ENCODE results near the gene SEMA4G.

Gene SEMA4G

GRCh38 chr10:101008823-101009423 lies 39.6 kb downstream of the SEMA4G start:
- no peaks in the 10 kb centered on the region for H3K27me3 ChIP-seq (ENCODE audit: insufficient read depth, low read length)
- no peak overlapping the region for H3K4me3 ChIP-seq (ENCODE audit: low read depth, low read length)
- H3K4me1 ChIP-seq (ENCODE audit: control insufficient read depth, insufficient read depth, low read length, unreplicated experiment) = peaks cover 26% of the 10 kb centered on the region
- H2AFZ ChIP-seq (ENCODE audit: low read length, unreplicated experiment) = no peak overlapping the region
- H3K79me2 ChIP-seq (ENCODE audit: control insufficient read depth, insufficient read depth, low read length, unreplicated experiment) = peaks cover under 1% of the 10 kb centered on the region
- H3K36me3 ChIP-seq (ENCODE audit: insufficient read depth, low read length) = peaks cover 8% of the 10 kb centered on the region; the same call in 1 of the 2 replicates
- H3K27ac ChIP-seq (ENCODE audit: low read depth, low read length) = no peak overlapping the region

DNA sequence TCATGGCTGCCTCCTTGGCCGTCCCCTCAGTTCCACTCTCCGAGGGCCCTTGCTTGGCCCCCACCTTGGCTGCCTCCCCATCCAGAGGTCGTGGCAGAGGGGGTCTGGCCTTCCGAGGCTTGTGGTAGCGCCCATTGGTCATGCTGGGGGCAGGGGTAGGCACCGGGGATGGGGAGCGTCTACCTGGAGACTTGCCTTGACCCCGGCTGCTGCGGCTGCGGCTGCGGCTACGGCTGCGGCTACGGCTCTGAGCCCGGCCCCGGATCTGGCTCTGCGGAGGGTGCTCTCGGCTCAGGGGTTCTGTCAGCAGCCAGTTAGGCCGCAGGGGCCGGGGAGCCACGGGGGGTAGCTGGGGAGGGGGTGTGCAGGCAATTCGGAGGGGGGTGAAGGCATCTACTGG lies 41.0 kb downstream of the SEMA4G start:
- H3K27ac ChIP-seq (ENCODE audit: low read depth, low read length) = no peak overlapping the region
- H3K4me3 ChIP-seq (ENCODE audit: low read depth, low read length) = no peak overlapping the region
- H2AFZ ChIP-seq (ENCODE audit: low read length, unreplicated experiment) = no peak overlapping the region
- H3K4me1 ChIP-seq (ENCODE audit: control insufficient read depth, insufficient read depth, low read length, unreplicated experiment) = peaks cover 35% of the 10 kb centered on the region
- peaks cover 8% of the 10 kb centered on the region; the same call in 1 of the 2 replicates for H3K36me3 ChIP-seq (ENCODE audit: insufficient read depth, low read length)
- H3K27me3 ChIP-seq (ENCODE audit: insufficient read depth, low read length) = no peaks in the 10 kb centered on the region
- H3K79me2 ChIP-seq (ENCODE audit: control insufficient read depth, insufficient read depth, low read length, unreplicated experiment) = no peaks in the 10 kb centered on the region

GRCh38 chr10:101011517-101012423 lies 42.5 kb downstream of the SEMA4G start:
- Histone ChIP-seq H3K4me1 (ENCODE audit: control insufficient read depth, insufficient read depth, low read length, unreplicated experiment) (peaks cover 37% of the 10 kb centered on the region), H2AFZ (ENCODE audit: low read length, unreplicated experiment) (no peak overlapping the region), H3K36me3 (ENCODE audit: insufficient read depth, low read length) (no peaks in the 10 kb centered on the region), H3K79me2 (ENCODE audit: control insufficient read depth, insufficient read depth, low read length, unreplicated experiment) (no peaks in the 10 kb centered on the region), H3K27ac (ENCODE audit: low read depth, low read length) (no peak overlapping the region), H3K4me3 (ENCODE audit: low read depth, low read length) (no peak overlapping the region), H3K27me3 (ENCODE audit: insufficient read depth, low read length) (no peaks in the 10 kb centered on the region)

- Histone ChIP-seq H3K4me1 (ENCODE audit: control insufficient read depth, insufficient read depth, low read length, unreplicated experiment) (peaks cover 29% of the 10 kb centered on the region), H3K27me3 (ENCODE audit: insufficient read depth, low read length) (no peaks in the 10 kb centered on the region), H3K27ac (ENCODE audit: low read depth, low read length) (peak overlapping the region; percentile 8; the same call in 1 of the 2 replicates), H3K79me2 (ENCODE audit: control insufficient read depth, insufficient read depth, low read length, unreplicated experiment) (no peaks in the 10 kb centered on the region), H3K36me3 (ENCODE audit: insufficient read depth, low read length) (no peaks in the 10 kb centered on the region), H2AFZ (ENCODE audit: low read length, unreplicated experiment) (no peak overlapping the region), H3K4me3 (ENCODE audit: low read depth, low read length) (no peak overlapping the region)
These were observed 43.4 kb downstream of the SEMA4G start for GRCh38 chr10:101012525-101013364.

DNA sequence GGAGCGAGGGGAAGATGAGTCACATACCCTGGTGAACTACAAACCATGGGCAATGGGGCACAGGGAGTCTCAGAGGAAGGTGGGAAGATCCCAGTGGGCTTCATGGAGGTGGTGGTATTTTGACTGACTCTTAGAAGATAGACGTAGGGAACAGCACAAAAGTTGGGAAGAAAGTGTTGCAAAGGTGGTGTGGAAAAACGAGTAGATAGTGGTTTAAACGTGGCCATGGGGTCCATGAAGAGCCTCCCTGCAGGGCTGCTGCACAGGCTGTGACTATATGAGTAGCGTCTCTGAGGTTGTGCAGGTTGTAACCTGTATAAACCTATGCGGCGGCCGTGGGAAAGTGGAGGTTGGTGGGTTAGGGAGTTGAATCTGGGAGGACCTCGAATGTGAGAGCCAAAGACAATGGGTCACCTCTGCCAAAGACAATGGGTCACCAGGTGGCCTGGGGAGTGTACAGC lies 44.1 kb downstream of the SEMA4G start:
- peak overlapping the region; percentile 8; the same call in 1 of the 2 replicates for H3K27ac ChIP-seq (ENCODE audit: low read depth, low read length)
- no peak overlapping the region for H2AFZ ChIP-seq (ENCODE audit: low read length, unreplicated experiment)
- H3K4me1 ChIP-seq (ENCODE audit: control insufficient read depth, insufficient read depth, low read length, unreplicated experiment) = peaks cover 23% of the 10 kb centered on the region

DNA sequence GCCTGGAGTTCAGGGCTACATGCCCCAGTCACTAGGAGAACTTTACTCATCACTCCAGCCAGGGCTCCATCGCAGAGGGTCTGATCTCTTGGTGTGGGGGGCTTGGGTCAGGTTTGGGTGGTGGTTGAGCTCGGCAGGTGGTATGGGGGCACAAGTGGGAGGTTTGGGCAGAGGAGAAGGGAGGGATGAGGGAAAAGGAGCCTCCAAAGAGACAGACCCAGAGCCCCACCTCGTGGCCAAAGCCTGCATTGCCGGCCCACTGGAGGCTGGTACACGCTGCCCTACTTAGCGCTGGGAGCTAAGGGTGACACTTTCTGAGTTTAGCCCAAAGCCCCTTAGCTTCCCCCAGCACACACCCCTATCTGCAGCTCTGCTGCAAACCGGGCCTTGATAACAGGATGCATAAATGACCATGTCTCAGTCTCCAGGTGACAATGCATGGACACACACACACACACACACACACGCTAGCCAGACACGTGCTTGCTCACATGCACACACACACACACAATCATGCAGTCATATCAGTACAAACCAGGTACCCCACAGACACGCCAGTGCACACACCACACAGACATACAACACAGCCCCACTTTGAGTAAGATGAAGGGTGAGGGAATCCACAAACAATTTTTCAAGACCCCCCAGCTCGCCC lies 45.1 kb downstream of the SEMA4G start:
- peaks cover 22% of the 10 kb centered on the region for H3K4me1 ChIP-seq (ENCODE audit: control insufficient read depth, insufficient read depth, low read length, unreplicated experiment)
- no peak overlapping the region for H2AFZ ChIP-seq (ENCODE audit: low read length, unreplicated experiment)
- H3K36me3 ChIP-seq (ENCODE audit: insufficient read depth, low read length) = no peaks in the 10 kb centered on the region
- no peaks in the 10 kb centered on the region for H3K27me3 ChIP-seq (ENCODE audit: insufficient read depth, low read length)
- no peak overlapping the region for H3K4me3 ChIP-seq (ENCODE audit: low read depth, low read length)
- no peaks in the 10 kb centered on the region for H3K79me2 ChIP-seq (ENCODE audit: control insufficient read depth, insufficient read depth, low read length, unreplicated experiment)
- H3K27ac ChIP-seq (ENCODE audit: low read depth, low read length) = peak overlapping the region; percentile 28; the same call in 1 of the 2 replicates

More for the DNA sequence above, 44.1 kb downstream of the SEMA4G start:
- Histone ChIP-seq H3K36me3 (ENCODE audit: insufficient read depth, low read length) (no peaks in the 10 kb centered on the region), H3K79me2 (ENCODE audit: control insufficient read depth, insufficient read depth, low read length, unreplicated experiment) (no peaks in the 10 kb centered on the region), H3K27me3 (ENCODE audit: insufficient read depth, low read length) (no peaks in the 10 kb centered on the region), H3K4me3 (ENCODE audit: low read depth, low read length) (no peak overlapping the region)

GRCh38 chr10:101014966-101015581 lies 45.8 kb downstream of the SEMA4G start:
- H3K4me1 ChIP-seq (ENCODE audit: control insufficient read depth, insufficient read depth, low read length, unreplicated experiment) = peaks cover 22% of the 10 kb centered on the region
- no peaks in the 10 kb centered on the region for H3K36me3 ChIP-seq (ENCODE audit: insufficient read depth, low read length)
- H3K27me3 ChIP-seq (ENCODE audit: insufficient read depth, low read length) = no peaks in the 10 kb centered on the region
- peak overlapping the region; percentile 28; the same call in 1 of the 2 replicates for H3K27ac ChIP-seq (ENCODE audit: low read depth, low read length)
- H3K4me3 ChIP-seq (ENCODE audit: low read depth, low read length) = no peak overlapping the region
- H2AFZ ChIP-seq (ENCODE audit: low read length, unreplicated experiment) = no peak overlapping the region
- H3K79me2 ChIP-seq (ENCODE audit: control insufficient read depth, insufficient read depth, low read length, unreplicated experiment) = no peaks in the 10 kb centered on the region

DNA sequence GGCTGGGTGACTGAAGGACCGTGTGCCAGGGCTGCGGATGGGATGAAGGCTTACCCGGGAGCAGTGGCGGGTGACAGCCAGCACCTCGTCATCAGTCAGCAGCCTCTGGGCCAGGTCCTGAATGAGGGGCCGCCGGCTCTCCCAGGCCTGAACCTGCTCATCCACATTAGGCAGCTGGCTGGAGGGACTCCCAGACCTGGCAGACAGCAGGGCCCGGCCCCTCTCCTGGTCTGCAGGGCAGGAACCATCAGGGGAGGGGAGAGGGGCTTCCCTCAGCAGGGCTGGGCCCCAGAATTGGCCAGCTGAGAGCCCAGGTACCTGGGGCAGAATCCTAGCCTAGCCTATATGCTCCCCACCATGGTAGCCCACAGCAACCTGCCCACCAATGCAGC lies 46.3 kb downstream of the SEMA4G start:
- no peaks in the 10 kb centered on the region for H3K27me3 ChIP-seq (ENCODE audit: insufficient read depth, low read length)
- H3K27ac ChIP-seq (ENCODE audit: low read depth, low read length) = no peak overlapping the region

DNA sequence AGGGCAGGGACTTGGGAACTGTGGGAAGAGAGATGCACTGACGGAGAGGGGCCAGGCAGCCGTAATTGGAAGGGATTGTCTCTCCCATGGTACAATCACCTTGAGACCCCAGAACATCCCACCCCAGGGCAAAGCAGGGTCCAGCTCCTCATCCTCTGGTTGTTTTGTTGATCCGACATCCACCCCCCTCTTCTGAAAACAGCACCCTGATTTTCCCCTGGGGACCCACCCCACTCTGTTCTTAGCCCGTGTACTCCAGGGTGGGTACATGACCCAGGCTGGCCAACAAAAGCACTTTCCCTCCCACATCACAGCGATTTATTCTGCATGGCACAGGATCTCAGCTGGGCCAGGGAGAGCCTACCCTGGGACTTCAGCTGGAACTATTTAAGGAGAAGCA lies 47.5 kb downstream of the SEMA4G start:
- H2AFZ ChIP-seq (ENCODE audit: low read length, unreplicated experiment) = no peak overlapping the region
- no peak overlapping the region for H3K27ac ChIP-seq (ENCODE audit: low read depth, low read length)
- no peak overlapping the region for H3K4me3 ChIP-seq (ENCODE audit: low read depth, low read length)
- no peaks in the 10 kb centered on the region for H3K36me3 ChIP-seq (ENCODE audit: insufficient read depth, low read length)
- no peaks in the 10 kb centered on the region for H3K27me3 ChIP-seq (ENCODE audit: insufficient read depth, low read length)
- H3K4me1 ChIP-seq (ENCODE audit: control insufficient read depth, insufficient read depth, low read length, unreplicated experiment) = peaks cover 22% of the 10 kb centered on the region
- no peaks in the 10 kb centered on the region for H3K79me2 ChIP-seq (ENCODE audit: control insufficient read depth, insufficient read depth, low read length, unreplicated experiment)

More for the DNA sequence above, 46.3 kb downstream of the SEMA4G start:
- Histone ChIP-seq H3K36me3 (ENCODE audit: insufficient read depth, low read length) (no peaks in the 10 kb centered on the region), H3K79me2 (ENCODE audit: control insufficient read depth, insufficient read depth, low read length, unreplicated experiment) (no peaks in the 10 kb centered on the region), H3K4me1 (ENCODE audit: control insufficient read depth, insufficient read depth, low read length, unreplicated experiment) (peaks cover 22% of the 10 kb centered on the region), H3K4me3 (ENCODE audit: low read depth, low read length) (no peak overlapping the region), H2AFZ (ENCODE audit: low read length, unreplicated experiment) (no peak overlapping the region)
